Measurements from ENCODE around the gene XPR1. TPM values are rescaled to one million over a fixed set of nuclear protein-coding genes. Genes with fewer than 3 reads are reported as not detected.
"Not testable (repeated sequence)": the region's sequence is repeated elsewhere in the genome, so short reads cannot be mapped to it uniquely, and the experiment has no call there.

Gene XPR1
- total RNA-seq, 1 donor from 2014 or later: 25.4 TPM

GRCh38 chr1:180674603-180675530 lies 43.0 kb downstream of the XPR1 start:
- no peak overlapping the region for H3K4me3 ChIP-seq (ENCODE audit: low read depth, low read length)
- H3K27me3 ChIP-seq (ENCODE audit: control insufficient read depth, insufficient read depth, low read length): no peaks in the 10 kb centered on the region
- no peak for DNase-seq (ENCODE audit: low read depth)
- TF ChIP-seq, protein P1, sequence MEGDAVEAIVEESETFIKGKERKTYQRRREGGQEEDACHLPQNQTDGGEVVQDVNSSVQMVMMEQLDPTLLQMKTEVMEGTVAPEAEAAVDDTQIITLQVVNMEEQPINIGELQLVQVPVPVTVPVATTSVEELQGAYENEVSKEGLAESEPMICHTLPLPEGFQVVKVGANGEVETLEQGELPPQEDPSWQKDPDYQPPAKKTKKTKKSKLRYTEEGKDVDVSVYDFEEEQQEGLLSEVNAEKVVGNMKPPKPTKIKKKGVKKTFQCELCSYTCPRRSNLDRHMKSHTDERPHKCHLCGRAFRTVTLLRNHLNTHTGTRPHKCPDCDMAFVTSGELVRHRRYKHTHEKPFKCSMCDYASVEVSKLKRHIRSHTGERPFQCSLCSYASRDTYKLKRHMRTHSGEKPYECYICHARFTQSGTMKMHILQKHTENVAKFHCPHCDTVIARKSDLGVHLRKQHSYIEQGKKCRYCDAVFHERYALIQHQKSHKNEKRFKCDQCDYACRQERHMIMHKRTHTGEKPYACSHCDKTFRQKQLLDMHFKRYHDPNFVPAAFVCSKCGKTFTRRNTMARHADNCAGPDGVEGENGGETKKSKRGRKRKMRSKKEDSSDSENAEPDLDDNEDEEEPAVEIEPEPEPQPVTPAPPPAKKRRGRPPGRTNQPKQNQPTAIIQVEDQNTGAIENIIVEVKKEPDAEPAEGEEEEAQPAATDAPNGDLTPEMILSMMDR (IDR thresholded peaks at IDR 0.05; ENCODE audit: insufficient read depth, low read length, poor library complexity, severe bottlenecking): no peak
- H3K36me3 ChIP-seq (ENCODE audit: control insufficient read depth, insufficient read depth, low read length): no peaks in the 10 kb centered on the region

- Histone ChIP-seq H3K36me3 (ENCODE audit: control insufficient read depth, insufficient read depth, low read length) (no peaks in the 10 kb centered on the region), H3K27me3 (ENCODE audit: control insufficient read depth, insufficient read depth, low read length) (no peaks in the 10 kb centered on the region), H3K4me3 (ENCODE audit: low read depth, low read length) (no peak overlapping the region)
- TF ChIP-seq, protein P1 (IDR thresholded peaks at IDR 0.05; ENCODE audit: insufficient read depth, low read length, poor library complexity, severe bottlenecking): no peak
- no peak for DNase-seq (ENCODE audit: low read depth)
These were observed 43.8 kb downstream of the XPR1 start for GRCh38 chr1:180675586-180675985.

GRCh38 chr1:180680558-180681144 lies 48.8 kb downstream of the XPR1 start:
- TF ChIP-seq, protein P1 (IDR thresholded peaks at IDR 0.05; ENCODE audit: insufficient read depth, low read length, poor library complexity, severe bottlenecking): no peak
- Histone ChIP-seq H3K36me3 (ENCODE audit: control insufficient read depth, insufficient read depth, low read length) (no peaks in the 10 kb centered on the region), H3K27me3 (ENCODE audit: control insufficient read depth, insufficient read depth, low read length) (no peaks in the 10 kb centered on the region), H3K4me3 (ENCODE audit: low read depth, low read length) (no peak overlapping the region)
- no peak for DNase-seq (ENCODE audit: low read depth)

DNA sequence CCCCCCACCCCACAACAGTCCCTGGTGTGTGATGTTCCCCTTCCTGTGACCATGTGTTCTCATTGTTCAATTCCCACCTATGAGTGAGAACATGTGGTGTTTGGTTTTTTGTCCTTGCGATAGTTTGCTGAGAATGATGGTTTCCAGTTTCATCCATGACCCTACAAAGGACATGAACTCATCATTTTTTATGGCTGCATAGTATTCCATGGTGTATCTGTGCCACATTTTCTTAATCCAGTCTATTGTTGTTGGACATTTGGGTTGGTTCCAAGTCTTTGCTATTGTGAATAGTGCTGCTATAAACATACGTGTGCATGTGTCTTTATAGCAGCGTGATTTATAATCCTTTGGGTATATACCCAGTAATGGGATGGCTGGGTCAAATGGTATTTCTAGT lies 51.3 kb downstream of the XPR1 start:
- not testable (repeated sequence) for H3K27me3 ChIP-seq (ENCODE audit: control insufficient read depth, insufficient read depth, low read length); H3K4me3 ChIP-seq (ENCODE audit: low read depth, low read length); H3K36me3 ChIP-seq (ENCODE audit: control insufficient read depth, insufficient read depth, low read length); DNase-seq (ENCODE audit: low read depth)

DNA sequence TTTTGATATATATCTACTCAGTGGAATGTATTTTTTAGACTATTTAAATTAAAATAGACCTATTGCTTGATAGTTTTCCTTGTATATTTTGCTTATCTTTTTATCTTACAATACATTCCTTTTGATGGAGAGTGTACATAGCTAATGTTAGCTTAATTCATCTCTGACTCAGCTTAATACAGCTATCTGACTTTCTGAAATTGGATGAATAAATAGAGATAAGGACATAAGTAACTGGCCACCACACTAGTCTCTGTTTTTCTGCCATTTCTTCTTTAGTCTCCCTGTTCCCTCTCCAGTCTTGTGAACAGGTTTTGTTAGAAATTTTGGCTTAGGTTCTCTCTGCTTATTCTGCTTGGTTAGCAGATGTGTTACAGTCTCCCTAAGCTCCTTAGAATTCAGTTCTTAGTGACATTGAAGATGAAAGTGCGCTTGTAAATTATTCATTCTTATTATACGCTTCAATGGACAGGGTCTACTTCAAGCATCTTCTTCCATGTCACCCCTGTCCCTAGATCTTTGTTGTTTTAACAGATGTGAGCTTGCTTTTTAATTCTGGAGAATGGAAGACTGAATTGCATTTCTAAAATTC lies 59.6 kb downstream of the XPR1 start:
- H3K4me3 ChIP-seq (ENCODE audit: low read depth, low read length): no peak overlapping the region
- H3K27me3 ChIP-seq (ENCODE audit: control insufficient read depth, insufficient read depth, low read length): no peaks in the 10 kb centered on the region
- TF ChIP-seq, protein P1 (IDR thresholded peaks at IDR 0.05; ENCODE audit: insufficient read depth, low read length, poor library complexity, severe bottlenecking): no peak
- no peaks in the 10 kb centered on the region for H3K36me3 ChIP-seq (ENCODE audit: control insufficient read depth, insufficient read depth, low read length)
- DNase-seq (ENCODE audit: low read depth): no peak

GRCh38 chr1:180693564-180694244 lies 61.9 kb downstream of the XPR1 start:
- DNase-seq (ENCODE audit: low read depth): no peak
- Histone ChIP-seq H3K36me3 (ENCODE audit: control insufficient read depth, insufficient read depth, low read length) (no peaks in the 10 kb centered on the region), H3K4me3 (ENCODE audit: low read depth, low read length) (no peak overlapping the region), H3K27me3 (ENCODE audit: control insufficient read depth, insufficient read depth, low read length) (no peaks in the 10 kb centered on the region)
- TF ChIP-seq, protein P1 (IDR thresholded peaks at IDR 0.05; ENCODE audit: insufficient read depth, low read length, poor library complexity, severe bottlenecking): no peak
